ENCODE data around the gene C6orf89.

GRCh38 chr6:36857325-36857724 lies 28.4 kb upstream of the C6orf89 start:
- TF ChIP-seq GATA2 (IDR thresholded peaks at IDR 0.05; ENCODE audit: low read depth, low read length) = no peak
- no peak for TF ChIP-seq GATA3 (IDR thresholded peaks at IDR 0.05; ENCODE audit: low read depth, low read length)
